HepG2 (cell line): ENCODE data around the gene HYAL2.

Source experiments
- E2F5 ChIP-seq: sonication (generic); formaldehyde crosslinking; conservative IDR thresholded peaks from 2 replicates; pipeline ENCODE4 v1.4.0; 2020; ENCODE audit warnings: missing genetic modification reagents
- GPN1 ChIP-seq: sonication (generic); formaldehyde crosslinking; IDR thresholded peaks from 2 replicates; pipeline ENCODE4 v1.5.1; 2020; ENCODE audit warnings: missing genetic modification reagents, borderline replicate concordance
- PATZ1 ChIP-seq: sonication (generic); formaldehyde crosslinking; IDR thresholded peaks from 2 replicates; pipeline ENCODE4 v1.4.0; 2020; ENCODE audit warnings: missing genetic modification reagents
- POLR2A ChIP-seq, 2 experiments: IDR thresholded peaks; 2 replicates each; pipeline ENCODE4 v1.6.1; 2011; ENCODE audit warnings: low read depth in 2 of 2, low read length in 2 of 2, mild to moderate bottlenecking in 1 of 2, moderate library complexity in 1 of 2; ENCODE audit not compliant: insufficient read depth in 1 of 2
- SP1 ChIP-seq, 2 experiments: fragments of 450-650 bp in 1 of 2; sonication (generic) in 1 of 2; formaldehyde crosslinking in 1 of 2; IDR thresholded peaks; 2 replicates each; pipeline versions ENCODE4 v1.4.0 to v1.6.1; 2016 to 2020; ENCODE audit warnings: missing genetic modification reagents in 1 of 2
- SUZ12 ChIP-seq: fragments of 150-350 bp; IDR thresholded peaks from 2 replicates; pipeline ENCODE4 v1.6.1; 2014; ENCODE audit warnings: low read depth, low read length
- TEAD2 ChIP-seq: sonication (generic); formaldehyde crosslinking; IDR thresholded peaks from 2 replicates; pipeline ENCODE4 v1.9.0; 2021; ENCODE audit warnings: missing genetic modification reagents
- USF2 ChIP-seq, 2 experiments: sonication (generic) in 1 of 2; formaldehyde crosslinking in 1 of 2; IDR thresholded peaks; 2 replicates each; pipeline versions ENCODE4 v1.5.1 to v1.6.1; 2011 to 2020; ENCODE audit warnings: borderline replicate concordance in 1 of 2, low read depth in 1 of 2, low read length in 1 of 2, mild to moderate bottlenecking in 1 of 2, missing genetic modification reagents in 1 of 2, moderate library complexity in 1 of 2
- ZNF280D ChIP-seq: sonication (generic); formaldehyde crosslinking; IDR thresholded peaks from 2 replicates; pipeline ENCODE4 v1.5.1; 2020; ENCODE audit warnings: mild to moderate bottlenecking, missing genetic modification reagents
- TF ChIP-seq, protein P1 (sequence below): sonication (generic); formaldehyde crosslinking; IDR thresholded peaks from 2 replicates; pipeline ENCODE4 v1.5.1; 2020; ENCODE audit warnings: missing genetic modification reagents, mild to moderate bottlenecking, borderline replicate concordance
- TF ChIP-seq, protein P2 (sequence below): sonication (generic); formaldehyde crosslinking; IDR thresholded peaks from 2 replicates; pipeline ENCODE4 v1.4.0; 2020; ENCODE audit warnings: missing genetic modification reagents, borderline replicate concordance

GRCh38 chr3:50288387-50289007, 34.0 kb downstream of the HYAL2 start:
- TF ChIP-seq PATZ1 (CRISPR knock-in tag) (no peak), POLR2A (IDR thresholded peaks at IDR 0.05; ENCODE audit: insufficient read depth in 1 of 2, low read depth in 2 of 2, low read length in 2 of 2) (no peak), SP1 (IDR thresholded peaks at IDR 0.05) (no peak), SP1 (CRISPR knock-in tag; IDR thresholded peaks at IDR 0.05) (no peak), GPN1 (CRISPR knock-in tag) (no peak), TEAD2 (CRISPR knock-in tag) (no peak), USF2 (IDR thresholded peaks at IDR 0.05; ENCODE audit: low read depth, low read length) (no peak), USF2 (CRISPR knock-in tag; IDR thresholded peaks at IDR 0.05; ENCODE audit: borderline replicate concordance) (no peak), ZNF280D (CRISPR knock-in tag) (no peak), SUZ12 (no peak), E2F5 (CRISPR knock-in tag) (no peak)
- TF ChIP-seq, protein P1, sequence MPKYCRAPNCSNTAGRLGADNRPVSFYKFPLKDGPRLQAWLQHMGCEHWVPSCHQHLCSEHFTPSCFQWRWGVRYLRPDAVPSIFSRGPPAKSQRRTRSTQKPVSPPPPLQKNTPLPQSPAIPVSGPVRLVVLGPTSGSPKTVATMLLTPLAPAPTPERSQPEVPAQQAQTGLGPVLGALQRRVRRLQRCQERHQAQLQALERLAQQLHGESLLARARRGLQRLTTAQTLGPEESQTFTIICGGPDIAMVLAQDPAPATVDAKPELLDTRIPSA (CRISPR knock-in tag) = no peak
- TF ChIP-seq, protein P2, sequence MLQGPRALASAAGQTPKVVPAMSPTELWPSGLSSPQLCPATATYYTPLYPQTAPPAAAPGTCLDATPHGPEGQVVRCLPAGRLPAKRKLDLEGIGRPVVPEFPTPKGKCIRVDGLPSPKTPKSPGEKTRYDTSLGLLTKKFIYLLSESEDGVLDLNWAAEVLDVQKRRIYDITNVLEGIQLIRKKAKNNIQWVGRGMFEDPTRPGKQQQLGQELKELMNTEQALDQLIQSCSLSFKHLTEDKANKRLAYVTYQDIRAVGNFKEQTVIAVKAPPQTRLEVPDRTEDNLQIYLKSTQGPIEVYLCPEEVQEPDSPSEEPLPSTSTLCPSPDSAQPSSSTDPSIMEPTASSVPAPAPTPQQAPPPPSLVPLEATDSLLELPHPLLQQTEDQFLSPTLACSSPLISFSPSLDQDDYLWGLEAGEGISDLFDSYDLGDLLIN (CRISPR knock-in tag) = no peak
